Gastroesophageal sphincter (tissue), 4 donors: ENCODE results near the gene CLIC3. TPM values are rescaled to one million over a fixed set of nuclear protein-coding genes. Genes with fewer than 3 reads are reported as not detected.
A peak's percentile ranks its signal among the peaks of the same experiment; 100 is the strongest.

Experiments
- ATAC-seq: fragments of 150-250 bp; one replicate; pipeline ENCODE4 v1.9.1; 2016; ENCODE audit warnings: mild to moderate bottlenecking, moderate library complexity
- H3K27ac ChIP-seq, 4 donors: fragments of 200-600 bp; sonication (generic) in 3 of 4; 1 replicate in 3 of 4; 2 replicates in 1 of 4; pipeline ENCODE4 v1.5.1; 2016 to 2019
- H3K27me3 ChIP-seq: fragments of 200-600 bp; sonication (generic); one replicate; pipeline ENCODE4 v1.5.1; 2019
- H3K36me3 ChIP-seq, 2 donors: fragments of 200-600 bp; sonication (generic); one replicate each; pipeline ENCODE4 v1.5.1; 2019; ENCODE audit warnings: control low read depth in 1 of 2
- H3K4me1 ChIP-seq, 3 donors: fragments of 200-600 bp; sonication (generic); 1 replicate in 2 of 3; 2 replicates in 1 of 3; pipeline ENCODE4 v1.5.1; 2016 to 2019; ENCODE audit warnings: control low read depth in 2 of 3
- H3K4me3 ChIP-seq, 2 donors: fragments of 200-600 bp; sonication (generic); one replicate each; pipeline ENCODE4 v1.5.1; 2019; ENCODE audit warnings: mild to moderate bottlenecking in 1 of 2, moderate library complexity in 1 of 2
- H3K9me3 ChIP-seq, 3 donors: fragments of 200-600 bp; sonication (generic); one replicate each; pipeline ENCODE4 v1.5.1; 2017 to 2019; ENCODE audit warnings: control low read depth in 2 of 3
- EP300 ChIP-seq: sonication (generic); formaldehyde crosslinking; IDR thresholded peaks from one replicate; pipeline ENCODE4 v1.6.1; 2017; ENCODE audit warnings: antibody characterized with exemption, mild to moderate bottlenecking
- POLR2A ChIP-seq, 2 donors: fragments of 450-650 bp; IDR thresholded peaks; one replicate each; pipeline ENCODE4 v1.6.1; 2017; ENCODE audit warnings: antibody characterized with exemption in 2 of 2, mild to moderate bottlenecking in 2 of 2, moderate library complexity in 1 of 2
- POLR2AphosphoS5 ChIP-seq: sonication (generic); formaldehyde crosslinking; IDR thresholded peaks from one replicate; pipeline ENCODE4 v1.6.1; 2017; ENCODE audit warnings: antibody characterized with exemption
- WGBS, 2 donors: methylation state at CpG; one replicate each; pipeline ENCODE4 v1.1.5; 2018; ENCODE audit warnings: low coverage in 1 of 2; 5-methylcytosine and 5-hydroxymethylcytosine counted together
- total RNA-seq, 4 donors: library from RNA; depleted of rRNA; stranded (reverse); fragments of >200 nt; gene quantifications; one replicate each; pipeline ENCODE4 v1.1.0, GENCODE V29; 2016
- TF ChIP-seq, protein P1 (sequence below), 4 experiments: fragments of 200-600 bp in 2 of 4; fragments of 450-650 bp in 2 of 4; sonication (generic) in 1 of 4; IDR thresholded peaks; one replicate each; pipeline ENCODE4 v1.5.1; 2017 to 2019; ENCODE audit warnings: antibody characterized with exemption in 4 of 4, mild to moderate bottlenecking in 2 of 4, moderate library complexity in 2 of 4

The CLIC3 gene
- total RNA-seq, 4 donors from 2014 or later: 0.81 to 5.4 (median 2.2) TPM

DNA sequence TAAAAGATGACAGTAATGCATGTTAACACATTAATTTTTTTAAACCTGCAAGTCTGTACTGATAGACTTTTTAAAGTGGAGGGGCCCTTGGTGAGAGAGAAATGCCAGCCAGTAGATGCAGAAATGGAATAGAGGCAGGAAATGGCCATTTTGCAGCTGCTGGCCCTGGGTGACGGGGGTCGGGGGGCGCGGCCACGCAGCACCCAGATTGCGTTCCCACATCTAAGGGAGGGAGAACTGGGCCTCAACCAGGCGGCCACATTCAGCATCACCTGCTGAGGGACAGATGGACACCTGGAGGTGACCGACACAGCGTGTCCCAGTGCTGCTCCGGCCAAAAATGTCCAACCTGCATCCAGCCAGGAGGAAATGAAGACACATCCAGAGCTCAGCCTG is 6.3 kb upstream of the CLIC3 start:
- ATAC-seq: no peak
- 74 to 95% methylated on average over 6 to 7 of the region's 10 CpGs for WGBS, 2 donors

DNA sequence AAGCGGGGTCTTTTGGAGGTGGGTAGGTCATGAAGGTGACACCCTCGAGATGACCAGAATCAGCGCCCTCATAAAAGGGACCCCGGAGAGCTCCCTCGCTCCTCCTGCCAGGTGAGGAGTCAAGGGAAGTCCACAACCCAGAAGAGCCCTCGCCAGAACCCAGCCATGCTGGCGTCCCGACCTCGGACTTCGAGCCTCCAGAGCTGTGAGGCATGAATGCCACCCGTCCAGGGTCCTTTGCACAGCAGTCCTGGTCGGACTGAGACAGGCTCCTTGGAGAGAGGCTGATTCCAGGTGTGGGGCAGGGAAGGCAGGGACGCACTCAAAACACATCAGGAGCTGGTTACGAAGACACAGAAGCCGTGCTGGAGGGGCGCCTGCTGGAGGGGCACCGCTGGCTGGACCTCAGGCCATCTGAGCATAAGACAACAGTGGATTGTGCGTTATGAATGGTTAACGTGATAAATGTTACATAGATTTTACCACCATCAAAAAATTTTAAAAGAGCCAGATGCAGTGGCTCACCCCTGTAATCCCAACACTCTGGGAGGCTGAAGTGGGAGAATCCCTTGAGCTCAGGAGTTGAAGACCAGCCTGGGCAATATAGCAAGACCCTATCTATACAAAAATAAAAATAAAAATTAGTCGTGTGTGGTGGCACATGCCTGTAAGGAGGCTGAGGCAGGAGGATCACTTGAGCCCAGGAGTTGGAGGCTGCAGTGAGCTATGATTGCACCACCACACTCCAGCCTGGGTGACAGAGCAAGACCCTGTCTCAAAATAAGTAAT is 5.7 kb upstream of the CLIC3 start:
- no peak overlapping the region for H3K4me3 ChIP-seq
- H3K27ac ChIP-seq: no peak overlapping the region
- no peaks in the 10 kb centered on the region for H3K9me3 ChIP-seq
- TF ChIP-seq, protein P1, sequence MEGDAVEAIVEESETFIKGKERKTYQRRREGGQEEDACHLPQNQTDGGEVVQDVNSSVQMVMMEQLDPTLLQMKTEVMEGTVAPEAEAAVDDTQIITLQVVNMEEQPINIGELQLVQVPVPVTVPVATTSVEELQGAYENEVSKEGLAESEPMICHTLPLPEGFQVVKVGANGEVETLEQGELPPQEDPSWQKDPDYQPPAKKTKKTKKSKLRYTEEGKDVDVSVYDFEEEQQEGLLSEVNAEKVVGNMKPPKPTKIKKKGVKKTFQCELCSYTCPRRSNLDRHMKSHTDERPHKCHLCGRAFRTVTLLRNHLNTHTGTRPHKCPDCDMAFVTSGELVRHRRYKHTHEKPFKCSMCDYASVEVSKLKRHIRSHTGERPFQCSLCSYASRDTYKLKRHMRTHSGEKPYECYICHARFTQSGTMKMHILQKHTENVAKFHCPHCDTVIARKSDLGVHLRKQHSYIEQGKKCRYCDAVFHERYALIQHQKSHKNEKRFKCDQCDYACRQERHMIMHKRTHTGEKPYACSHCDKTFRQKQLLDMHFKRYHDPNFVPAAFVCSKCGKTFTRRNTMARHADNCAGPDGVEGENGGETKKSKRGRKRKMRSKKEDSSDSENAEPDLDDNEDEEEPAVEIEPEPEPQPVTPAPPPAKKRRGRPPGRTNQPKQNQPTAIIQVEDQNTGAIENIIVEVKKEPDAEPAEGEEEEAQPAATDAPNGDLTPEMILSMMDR (IDR thresholded peaks at IDR 0.05): no peak
- TF ChIP-seq POLR2AphosphoS5 (no peak), EP300 (no peak), POLR2A (IDR thresholded peaks at IDR 0.05) (no peak)
- H3K27me3 ChIP-seq: peaks cover 20% of the 10 kb centered on the region
- H3K4me1 ChIP-seq: peaks cover 0 to 7% (median 0%) of the 10 kb centered on the region in 3 donors
- no peak for ATAC-seq
- no peaks in the 10 kb centered on the region for H3K36me3 ChIP-seq
- 63 to 84% methylated on average over 3 to 7 of the region's 20 CpGs for WGBS, 2 donors

More for the DNA sequence above, 6.3 kb upstream of the CLIC3 start:
- Histone ChIP-seq H3K9me3 (no peaks in the 10 kb centered on the region), H3K27me3 (peaks cover 14% of the 10 kb centered on the region), H3K27ac (no peak overlapping the region), H3K4me3 (no peak overlapping the region), H3K36me3 (peaks cover 0 to 3% of the 10 kb centered on the region in 2 donors), H3K4me1 (peaks cover 0 to 13% (median 4%) of the 10 kb centered on the region in 3 donors)
- no peak for TF ChIP-seq POLR2AphosphoS5
- no peak for TF ChIP-seq EP300
- no peak for TF ChIP-seq POLR2A (IDR thresholded peaks at IDR 0.05)
- TF ChIP-seq, protein P1 (IDR thresholded peaks at IDR 0.05): no peak

DNA sequence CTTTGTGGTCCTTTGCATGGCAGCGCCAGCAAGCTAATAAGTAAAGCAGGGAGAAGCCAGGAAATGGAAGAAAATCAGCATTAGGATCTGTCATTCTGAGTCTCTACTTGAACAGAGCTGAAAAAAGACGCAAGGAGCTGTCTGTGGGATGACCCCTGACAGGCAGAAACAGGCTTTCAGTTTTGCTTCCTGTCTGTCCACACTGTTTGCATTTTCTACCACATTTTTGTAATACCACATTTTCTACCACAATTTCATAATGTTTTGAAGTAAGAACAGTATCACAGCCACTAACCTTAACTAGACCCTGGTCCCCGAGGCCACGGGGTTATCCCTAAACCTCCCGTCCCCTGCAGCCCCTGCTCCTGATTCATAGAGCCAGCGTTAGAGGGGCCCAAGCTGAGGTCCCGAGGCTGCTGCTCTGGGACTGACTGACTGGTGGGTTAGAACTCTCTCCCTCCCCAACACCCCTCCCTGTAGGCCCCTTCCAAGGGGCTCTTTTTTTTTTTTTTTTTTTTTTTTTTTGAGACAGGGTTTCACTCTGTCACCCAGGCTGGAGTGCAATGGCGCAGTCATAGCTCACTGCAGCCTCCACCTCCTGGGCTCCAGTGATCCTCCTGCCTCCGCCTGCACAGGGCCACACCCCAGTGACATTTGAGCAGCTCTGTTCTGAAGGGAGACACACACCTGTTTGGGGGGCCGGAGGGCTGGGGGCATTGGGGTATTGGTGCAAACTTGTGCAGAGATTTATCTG is 4.0 kb upstream of the CLIC3 start:
- no peak overlapping the region for H3K27ac ChIP-seq
- H3K27me3 ChIP-seq: peaks cover 37% of the 10 kb centered on the region
- peaks cover 0 to 15% (median 14%) of the 10 kb centered on the region in 3 donors for H3K4me1 ChIP-seq
- H3K4me3 ChIP-seq: no peak overlapping the region
- H3K9me3 ChIP-seq: no peaks in the 10 kb centered on the region
- TF ChIP-seq EP300: no peak
- no peak for TF ChIP-seq POLR2AphosphoS5
- TF ChIP-seq, protein P1 (IDR thresholded peaks at IDR 0.05): no peak
- TF ChIP-seq POLR2A (IDR thresholded peaks at IDR 0.05): no peak
- H3K36me3 ChIP-seq: no peaks in the 10 kb centered on the region
- ATAC-seq: no peak
- 66 to 70% methylated on average over 3 to 7 of the region's 10 CpGs for WGBS, 2 donors

DNA sequence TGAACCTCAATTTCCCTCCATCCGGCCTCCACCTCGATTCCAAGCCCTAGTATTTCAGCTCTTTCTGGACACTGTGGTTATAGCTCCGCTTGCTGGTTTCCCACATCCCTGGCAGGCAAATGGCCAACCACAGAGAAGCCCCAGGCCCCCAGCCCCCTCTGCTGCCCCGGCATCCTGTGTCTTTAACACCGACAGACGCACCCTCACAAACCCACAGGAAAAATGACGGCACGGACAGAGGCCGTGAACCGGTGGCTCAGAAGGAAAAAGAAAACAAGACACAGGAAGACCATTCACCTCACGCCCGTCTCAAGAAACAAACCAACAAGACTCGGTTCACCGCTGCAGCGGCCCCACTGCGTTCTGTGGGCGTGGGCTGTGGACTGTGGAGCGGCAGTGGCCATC is 1.5 kb upstream of the CLIC3 start:
- H3K27me3 ChIP-seq: peaks cover 58% of the 10 kb centered on the region
- TF ChIP-seq, protein P1 (IDR thresholded peaks at IDR 0.05): no peak
- no peak for TF ChIP-seq POLR2AphosphoS5
- no peak for TF ChIP-seq EP300
- TF ChIP-seq POLR2A (IDR thresholded peaks at IDR 0.05): no peak
- peak overlapping the region in 1 of 4 donors; percentile 3 for H3K27ac ChIP-seq
- H3K4me3 ChIP-seq: no peak overlapping the region
- H3K4me1 ChIP-seq: peaks cover 0 to 40% (median 28%) of the 10 kb centered on the region in 3 donors
- ATAC-seq: no peak
- no peaks in the 10 kb centered on the region for H3K9me3 ChIP-seq
- peaks cover 0 to 18% of the 10 kb centered on the region in 2 donors for H3K36me3 ChIP-seq
- WGBS, 2 donors: 72 to 81% methylated on average over 3 to 13 of the region's 18 CpGs
